Inflammatory macrophage treated with lipopolysaccharide for 4 hours (primary cell): Measurements from ENCODE around the gene ZNF418.
"Not testable (repeated sequence)": the region's sequence is repeated elsewhere in the genome, so short reads cannot be mapped to it uniquely, and the experiment has no call there.

Experiments used
- DNase-seq: peaks from one replicate; pipeline ENCODE4 v3.0.0-alpha.2; 2020

Gene ZNF418

DNA sequence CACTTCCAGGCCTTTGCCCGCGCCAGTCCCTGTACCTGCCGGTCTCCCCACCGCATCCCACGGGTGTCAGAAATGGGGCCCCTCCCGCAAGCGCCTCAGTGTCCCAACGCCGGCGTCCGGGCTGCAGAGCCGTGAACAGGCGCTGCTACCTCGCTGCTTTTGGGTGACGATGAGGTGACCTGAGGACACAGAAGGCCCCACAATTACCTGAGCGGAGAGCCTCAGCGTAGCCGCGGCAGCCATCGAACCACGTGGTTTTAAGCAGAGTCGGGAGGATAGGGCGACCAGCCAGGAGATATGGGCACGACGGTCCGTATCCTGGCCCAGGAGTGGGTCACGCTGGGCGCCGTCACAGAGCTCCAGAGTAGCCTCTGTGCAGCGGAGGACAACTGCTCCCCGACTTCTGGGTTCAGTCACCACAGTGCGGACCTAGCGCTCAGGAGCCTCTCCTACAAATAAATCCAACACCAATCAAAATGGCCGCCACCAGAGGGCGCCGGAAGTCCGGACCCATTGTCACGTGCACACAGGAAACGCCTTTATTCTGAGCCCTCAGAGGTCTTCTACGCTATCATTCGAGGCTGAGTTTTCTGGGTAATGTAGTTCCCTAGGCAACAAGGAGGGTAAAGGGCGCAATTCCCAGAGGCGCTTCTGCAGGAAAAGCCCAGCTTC, 46.5 kb downstream of the ZNF418 start, which contains the start of gene ZNF814:
Gene ZNF814, minus strand, starts transcription at position 478 of the 672 bp plus-strand sequence. Its CDS starts 235 bp downstream, at position 243.
- DNase-seq: peak; percentile 66

DNA sequence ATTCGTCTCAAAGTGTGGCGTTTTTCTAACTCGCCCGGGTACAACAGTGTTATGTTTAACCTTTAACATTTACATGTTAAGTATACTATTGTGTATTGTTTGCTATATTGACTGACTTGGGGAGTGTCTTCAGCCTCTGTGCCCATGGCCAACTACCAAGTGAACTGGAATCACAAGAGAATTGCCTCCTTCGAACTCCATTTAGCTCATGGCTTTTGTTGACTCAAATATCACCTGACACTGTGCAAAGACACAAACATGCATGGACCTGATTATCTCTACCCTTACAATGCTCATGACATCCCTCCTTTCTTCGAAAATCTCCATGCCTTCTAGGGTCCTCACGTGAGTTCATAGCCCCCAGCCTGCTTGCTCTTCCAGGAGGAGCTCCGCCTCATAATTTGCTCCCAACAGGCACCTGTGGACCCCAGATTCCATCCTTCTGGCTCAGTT, 47.1 kb downstream of the ZNF418 start:
- no peak for DNase-seq

DNA sequence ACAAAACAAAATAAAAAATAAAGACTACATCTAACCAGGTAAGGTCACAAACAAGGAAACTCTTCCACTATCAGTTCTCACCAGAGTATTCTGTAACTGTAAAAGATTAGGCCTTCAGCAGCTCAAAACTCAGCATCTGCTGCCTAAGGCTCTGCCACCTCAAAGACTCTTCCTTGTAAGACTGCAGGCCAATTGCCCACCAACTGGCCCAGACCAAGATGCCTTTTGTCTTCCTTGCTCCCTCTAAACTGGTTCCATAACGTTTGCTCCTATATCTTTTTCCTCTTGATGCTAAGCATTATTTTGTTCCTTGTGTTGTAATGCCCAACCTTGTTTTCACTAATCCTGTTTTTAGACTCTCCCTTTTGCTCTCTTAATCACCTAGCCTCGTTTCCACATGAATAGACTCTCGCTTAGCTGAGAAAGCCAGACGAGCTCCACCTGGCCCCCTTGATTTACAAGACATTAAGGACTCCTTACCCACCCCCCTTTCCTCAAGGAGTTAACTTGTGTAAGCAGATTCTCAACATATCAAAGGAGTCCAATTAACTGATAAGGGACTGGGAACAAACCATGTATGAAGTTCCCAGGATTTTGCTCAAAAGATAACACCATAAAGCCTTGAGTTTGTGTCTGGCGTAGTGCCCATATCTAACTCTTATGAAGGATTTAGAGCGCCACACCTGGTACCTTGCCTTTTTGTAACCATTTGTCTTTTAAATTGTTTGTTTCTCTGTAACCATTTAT, 47.8 kb downstream of the ZNF418 start:
- DNase-seq: no peak

DNA sequence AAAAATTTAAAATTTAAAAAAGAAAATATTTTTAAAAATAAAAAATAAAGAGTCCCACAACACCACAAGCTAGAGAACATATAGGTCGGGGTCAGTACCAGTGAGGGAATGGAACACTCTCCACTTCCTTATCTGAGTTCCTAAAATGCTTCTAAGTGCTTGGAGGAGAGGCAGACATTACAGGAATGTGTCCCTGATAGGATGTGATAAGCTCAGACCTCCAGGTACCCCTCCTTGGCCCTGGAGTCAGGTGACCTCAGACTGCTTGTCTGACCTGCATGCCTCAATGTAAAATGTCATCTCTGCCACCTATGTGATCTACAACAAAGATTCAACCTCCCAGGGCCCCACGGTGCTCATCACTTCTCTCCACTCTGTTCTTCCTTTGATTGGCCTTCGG, 49.2 kb downstream of the ZNF418 start:
- DNase-seq: no peak

DNA sequence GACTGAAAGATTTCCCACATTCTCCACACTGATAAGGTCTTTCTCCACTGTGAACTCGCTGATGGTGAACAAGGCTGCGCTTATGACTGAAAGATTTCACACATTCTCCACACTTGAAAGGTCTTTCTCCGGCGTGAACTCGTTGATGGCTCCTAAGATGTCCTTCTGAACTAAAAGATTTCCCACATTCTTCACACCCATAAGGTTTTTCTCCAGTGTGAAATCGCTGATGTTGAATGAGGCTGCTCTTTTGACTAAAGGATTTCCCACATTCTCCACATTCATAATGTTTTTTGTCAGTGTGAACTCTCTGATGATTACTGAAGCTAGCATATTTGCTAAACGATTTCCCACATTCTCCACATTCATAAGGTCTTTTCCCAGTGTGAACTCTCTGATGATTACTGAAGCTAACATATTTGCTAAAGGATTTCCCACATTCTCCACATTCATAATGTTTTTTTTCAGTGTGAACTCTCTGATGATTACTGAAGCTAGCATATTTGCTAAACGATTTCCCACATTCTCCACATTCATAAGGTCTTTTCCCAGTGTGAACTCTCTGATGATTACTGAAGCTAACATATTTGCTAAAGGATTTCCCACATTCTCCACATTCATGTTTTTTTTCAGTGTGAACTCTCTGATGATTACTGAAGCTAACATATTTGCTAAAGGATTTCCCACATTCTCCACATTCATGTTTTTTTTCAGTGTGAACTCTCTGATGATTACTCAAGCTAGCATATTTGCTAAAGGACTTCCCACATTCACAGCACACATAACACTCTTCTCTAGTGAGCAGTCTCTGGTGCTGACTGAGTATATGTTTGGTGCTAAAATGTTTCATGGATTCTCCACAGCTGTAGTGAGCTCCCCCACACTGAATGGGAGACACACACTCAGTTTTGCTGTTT, 61.1 kb downstream of the ZNF418 start:
- DNase-seq: not testable (repeated sequence)

DNA sequence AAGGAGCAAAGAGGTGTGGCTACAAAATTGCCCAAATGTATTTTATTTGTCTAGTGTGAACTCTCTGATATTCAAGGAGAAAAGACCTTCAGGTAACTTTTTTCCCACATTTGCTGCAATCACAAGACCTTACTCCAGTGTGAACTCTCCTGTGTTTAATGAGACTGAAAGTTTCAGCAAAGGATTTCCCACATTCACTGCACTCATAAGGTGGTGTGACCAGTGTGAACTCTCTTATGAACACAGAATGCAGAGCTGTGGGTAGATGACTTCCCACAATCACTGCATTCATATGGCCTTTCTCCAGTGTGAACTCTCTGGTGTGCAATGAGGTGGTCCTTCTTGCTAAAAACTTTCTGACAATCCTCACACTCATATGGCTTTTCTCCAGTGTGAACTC, 62.8 kb downstream of the ZNF418 start:
- no peak for DNase-seq
